Right lobe of liver (tissue), 4 donors: ENCODE results near the gene TRAF3.

Source experiments
- CTCF ChIP-seq, 4 donors: fragments of 200-600 bp in 3 of 4; fragments of 450-650 bp in 1 of 4; IDR thresholded peaks; one replicate each; pipeline versions ENCODE4 v1.5.1 to v1.8.0; 2016 to 2022; ENCODE audit warnings: antibody characterized with exemption in 4 of 4, mild to moderate bottlenecking in 2 of 4
- POLR2A ChIP-seq: fragments of 450-650 bp; IDR thresholded peaks from one replicate; pipeline ENCODE4 v1.6.1; 2017; ENCODE audit warnings: antibody characterized with exemption, mild to moderate bottlenecking
- donor health status: DM: no; HTN: no; CAD: no.
- donor health status: DM: no; HTN: no; CAD: no.
- donor health status: DM: no; HTN: yes; CAD: no.

- TF ChIP-seq CTCF (IDR thresholded peaks at IDR 0.05), result no peak
- TF ChIP-seq POLR2A, result no peak
These were observed 42.0 kb downstream of the TRAF3 start for GRCh38 chr14:102819176-102819628.
